Ovary (tissue), 10 donors: ENCODE data around the gene MORC4. TPM values are rescaled to one million over a fixed set of nuclear protein-coding genes. Genes with fewer than 3 reads are reported as not detected.

Experiments used
- DNase-seq, 5 donors: peaks; one replicate each; pipeline ENCODE4 v3.0.0-alpha.2; 2019 to 2020
- H3K27ac ChIP-seq, 2 donors: fragments of 200-600 bp; one replicate each; pipeline versions ENCODE4 v1.5.1 to v1.8.0; 2019 to 2022
- H3K27me3 ChIP-seq: fragments of 200-600 bp; one replicate; pipeline ENCODE4 v1.8.0; 2022
- H3K36me3 ChIP-seq: fragments of 200-600 bp; sonication (generic); one replicate; pipeline ENCODE4 v1.5.1; 2019
- H3K4me1 ChIP-seq: one replicate; pipeline ENCODE4 v1.8.1; 2013; ENCODE audit warnings: mild to moderate bottlenecking, moderate library complexity; ENCODE audit not compliant: insufficient read depth
- H3K4me3 ChIP-seq: fragments of 200-600 bp; sonication (generic); one replicate; pipeline ENCODE4 v1.5.1; 2017
- H3K9me3 ChIP-seq, 2 donors: fragments of 200-600 bp in 1 of 2; sonication (generic) in 1 of 2; one replicate each; pipeline versions ENCODE4 v1.5.1 to v1.8.1; 2013 to 2019; ENCODE audit warnings: mild to moderate bottlenecking in 1 of 2, moderate library complexity in 1 of 2
- EP300 ChIP-seq: sonication (generic); formaldehyde crosslinking; IDR thresholded peaks from one replicate; pipeline ENCODE4 v1.6.1; 2017; ENCODE audit warnings: antibody characterized with exemption
- POLR2A ChIP-seq: fragments of 450-650 bp; IDR thresholded peaks from one replicate; pipeline ENCODE4 v1.6.1; 2017; ENCODE audit warnings: antibody characterized with exemption, mild to moderate bottlenecking, moderate library complexity
- WGBS, 3 donors: extraction: QIAGEN DNeasy Blood & Tissue Kit in 1 of 3; methylation state at CpG; one replicate each; pipeline versions ENCODE4 v1.1.5 to v1.1.7; 2013 to 2017; 5-methylcytosine and 5-hydroxymethylcytosine counted together
- intact Hi-C, 4 donors: fragments of 100-400 bp; cut with DNase I; formaldehyde crosslinking; loops; one replicate each; pipeline versions ENCODE4 v1.11.0 to v1.15.1; 2022 to 2023
- long read RNA-seq, 3 donors: library from polyadenylated mRNA in 2 of 3; unstranded in 2 of 3; transcript quantifications; one replicate each; pipeline ENCODE4 v2.0.0 and lab custom pipeline, GENCODE V29; 2021 to 2026
- polyA plus RNA-seq, 2 donors: library from polyadenylated mRNA; stranded (reverse); fragments of 200-250 nt in 1 of 2; fragments of 350-450 nt in 1 of 2; fragmentation: Illumina TruSeq in 1 of 2; extraction: RNeasy Lipid Tissue Mini Kit (QIAGEN cat#74804) in 1 of 2; gene quantifications; one replicate each; pipeline ENCODE4 v1.2.3, GENCODE V29; 2013 to 2014
- total RNA-seq, 7 donors: library from RNA; depleted of rRNA in 2 of 7; stranded (reverse); fragments of >200 nt in 2 of 7; fragmentation: NEBNext Ultra II Directional in 3 of 7; extraction: Animal tissue kit (Norgen Biotek cat#: 25700) in 3 of 7; gene quantifications; one replicate each; pipeline versions ENCODE4 v1.1.0 to v1.2.4, GENCODE V29; 2016 to 2023
- TF ChIP-seq, protein P1 (sequence below), 3 donors: fragments of 450-650 bp in 2 of 3; fragments of 200-600 bp in 1 of 3; IDR thresholded peaks; one replicate each; pipeline versions ENCODE4 v1.5.1 to v1.8.0; 2016 to 2022; ENCODE audit warnings: antibody characterized with exemption in 3 of 3, mild to moderate bottlenecking in 1 of 3
- donor health status: DM: no; HTN: no; CAD: no; lungs with moderate emphysema.
- donor health status: DM: no; HTN: no; CAD: no.
- donor health status: Bipolar disorder and iron deficiency.
- donor health status: DM: yes; HTN: yes; CAD: no.
- donor health status: DM: no; HTN: no; CAD: no.
- donor health status: DM: yes; HTN: yes; CAD: no.

The MORC4 gene
- 10 to 100 TPM; 15.4 to 26.4 (median 19.4) TPM for total RNA-seq
- 10 to 100 TPM in 1 of 2 donors, 1 to 10 TPM in 1; 9.6 to 25.9 TPM for polyA plus RNA-seq
- long read RNA-seq, donor 1, partial matches to known transcripts, result 4 of 6 reads
- long read RNA-seq, donor 1, other reads (novel, unspliced or antisense), result 2 of 6 reads
- long read RNA-seq, donor 2, partial matches to known transcripts, result 0 of 5 reads
- long read RNA-seq, donor 2, other reads (novel, unspliced or antisense), result 0 of 5 reads
- long read RNA-seq, donor 3, transcript MORC4-201 (17 exons, 2,940 nt), result major isoform, 14 of 52 reads
- long read RNA-seq, donor 3, transcript MORC4-202 (17 exons, 3,834 nt), result minor isoform, 12 of 52 reads
- long read RNA-seq, donor 3, partial matches to known transcripts, result 5 of 52 reads
- long read RNA-seq, donor 3, other reads (novel, unspliced or antisense), result 21 of 52 reads

DNA sequence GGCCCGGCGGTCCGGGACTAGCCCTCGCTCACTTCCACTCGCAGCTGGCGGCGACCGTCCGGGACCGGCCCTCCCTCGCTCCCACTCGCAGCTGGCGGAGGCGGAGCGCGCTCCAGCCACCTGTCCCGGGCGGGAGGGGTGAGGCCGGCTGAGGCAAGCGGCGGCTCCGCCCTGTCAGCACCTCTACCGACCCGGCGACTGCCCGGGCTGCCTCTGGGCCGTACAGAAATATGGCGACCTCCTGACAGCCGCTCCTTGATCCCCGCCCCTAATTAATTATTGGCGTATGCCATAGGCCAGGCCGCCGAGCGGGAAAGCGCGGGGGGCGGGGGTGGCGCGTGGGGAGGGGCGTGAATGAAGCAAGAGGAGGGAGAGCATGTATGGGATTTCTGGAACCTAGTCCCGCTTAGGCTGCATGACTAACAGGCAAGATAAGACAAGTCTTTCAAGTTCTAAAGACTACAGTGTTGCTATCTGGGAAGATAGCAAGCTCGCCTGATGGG, at the start of gene MORC4:
Gene MORC4, minus strand, starts transcription at position 200 of the 503 bp plus-strand sequence. CDS start 243 bp downstream, outside the sequence.
- intact Hi-C loops, result no loop called here
- Histone ChIP-seq H3K9me3 (no peaks in the 10 kb centered on the region), H3K27me3 (no peaks in the 10 kb centered on the region), H3K4me1 (no peaks in the 10 kb centered on the region), H3K4me3 (peak within 1 kb of the TSS; percentile 59), H3K36me3 (no peaks in the 10 kb centered on the region), H3K27ac (peak within 1 kb of the TSS; percentile 35 to 69)
- TF ChIP-seq POLR2A, result peak; percentile 19
- TF ChIP-seq, protein P1, sequence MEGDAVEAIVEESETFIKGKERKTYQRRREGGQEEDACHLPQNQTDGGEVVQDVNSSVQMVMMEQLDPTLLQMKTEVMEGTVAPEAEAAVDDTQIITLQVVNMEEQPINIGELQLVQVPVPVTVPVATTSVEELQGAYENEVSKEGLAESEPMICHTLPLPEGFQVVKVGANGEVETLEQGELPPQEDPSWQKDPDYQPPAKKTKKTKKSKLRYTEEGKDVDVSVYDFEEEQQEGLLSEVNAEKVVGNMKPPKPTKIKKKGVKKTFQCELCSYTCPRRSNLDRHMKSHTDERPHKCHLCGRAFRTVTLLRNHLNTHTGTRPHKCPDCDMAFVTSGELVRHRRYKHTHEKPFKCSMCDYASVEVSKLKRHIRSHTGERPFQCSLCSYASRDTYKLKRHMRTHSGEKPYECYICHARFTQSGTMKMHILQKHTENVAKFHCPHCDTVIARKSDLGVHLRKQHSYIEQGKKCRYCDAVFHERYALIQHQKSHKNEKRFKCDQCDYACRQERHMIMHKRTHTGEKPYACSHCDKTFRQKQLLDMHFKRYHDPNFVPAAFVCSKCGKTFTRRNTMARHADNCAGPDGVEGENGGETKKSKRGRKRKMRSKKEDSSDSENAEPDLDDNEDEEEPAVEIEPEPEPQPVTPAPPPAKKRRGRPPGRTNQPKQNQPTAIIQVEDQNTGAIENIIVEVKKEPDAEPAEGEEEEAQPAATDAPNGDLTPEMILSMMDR (IDR thresholded peaks at IDR 0.05), result no peak
- TF ChIP-seq EP300, result no peak
- DNase-seq, result peak; percentile 77 to 85 (median 80)
- 25 to 36% (median 32%) methylated on average over 20 to 42 of the region's 42 CpGs for WGBS, 3 donors

DNA sequence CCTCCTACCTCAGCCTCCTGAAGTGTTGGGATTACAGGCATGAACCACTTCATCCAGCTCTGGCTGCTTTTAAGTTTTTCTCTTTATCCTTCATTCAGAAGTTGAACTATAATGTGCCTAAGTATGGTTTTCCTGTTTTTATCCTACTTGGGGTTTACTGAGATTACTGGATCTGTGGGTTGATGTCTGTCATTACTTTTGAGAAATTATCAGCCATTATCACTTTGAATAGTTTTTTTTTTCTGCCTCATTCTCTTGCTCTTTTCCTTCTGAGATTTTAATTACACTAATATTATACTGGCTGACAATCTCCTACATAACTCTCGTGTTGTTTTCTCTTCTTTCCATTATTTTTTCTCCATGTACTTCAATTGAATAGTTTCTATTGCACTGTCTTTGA, 47.6 kb upstream of the MORC4 start:
- Histone ChIP-seq H3K9me3 (no peaks in the 10 kb centered on the region), H3K27me3 (no peaks in the 10 kb centered on the region), H3K4me3 (no peak overlapping the region), H3K27ac (no peak overlapping the region), H3K4me1 (no peaks in the 10 kb centered on the region), H3K36me3 (no peaks in the 10 kb centered on the region)
- TF ChIP-seq POLR2A (no peak), EP300 (no peak)
- TF ChIP-seq, protein P1 (IDR thresholded peaks at IDR 0.05), result no peak
- intact Hi-C loops, result no loop called here
- 34 to 48% (median 40%) methylated on average over 1 of the region's 1 CpG for WGBS, 3 donors
- no peak for DNase-seq

DNA sequence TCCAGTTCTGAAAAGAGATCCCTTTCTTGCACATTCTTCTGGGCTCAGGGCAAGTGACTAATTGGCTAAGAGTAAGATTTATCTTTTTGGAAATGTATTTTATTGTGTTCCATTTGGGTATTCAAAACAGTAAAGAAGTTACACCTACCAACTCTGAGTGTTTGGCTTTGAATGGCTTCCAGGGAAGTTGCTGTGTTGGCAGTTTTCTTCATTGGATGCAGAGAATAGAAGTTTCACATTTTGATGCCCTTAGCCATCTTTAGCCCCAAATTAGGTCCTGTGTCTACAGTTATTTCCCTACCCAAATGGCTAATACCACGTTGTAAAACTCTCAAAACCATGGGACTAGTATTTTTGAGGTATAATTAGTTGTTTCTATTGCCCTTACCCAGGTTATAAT, 29.7 kb upstream of the MORC4 start:
- Histone ChIP-seq H3K4me1 (no peaks in the 10 kb centered on the region), H3K4me3 (no peak overlapping the region), H3K36me3 (no peaks in the 10 kb centered on the region), H3K27ac (no peak overlapping the region), H3K27me3 (no peaks in the 10 kb centered on the region), H3K9me3 (no peaks in the 10 kb centered on the region)
- no peak for DNase-seq
- whole genome bisulfite sequencing, 3 donors, result 38 to 47% (median 42%) methylated on average over 1 of the region's 1 CpG
- TF ChIP-seq EP300, result no peak
- TF ChIP-seq POLR2A, result no peak
- TF ChIP-seq, protein P1 (IDR thresholded peaks at IDR 0.05), result no peak
- intact Hi-C loops, result no loop called here

DNA sequence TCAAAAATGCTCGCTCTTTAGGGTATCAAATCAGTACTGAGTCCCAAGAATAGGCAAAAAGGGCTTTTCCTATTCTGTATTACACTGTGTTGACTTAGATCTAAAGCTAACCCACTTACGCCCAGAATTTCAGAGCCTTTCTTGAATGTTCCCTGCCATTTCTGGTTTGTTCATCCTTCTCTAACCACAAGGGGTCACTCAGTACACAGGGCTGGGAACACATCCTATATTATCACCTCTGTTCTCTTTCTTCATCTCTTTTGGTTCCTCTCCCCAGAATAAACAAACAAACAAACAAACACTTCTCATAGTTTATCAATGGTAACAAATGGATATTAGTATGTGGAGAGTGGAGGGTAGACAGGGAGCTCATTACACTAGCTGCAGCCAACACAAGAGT, 25.5 kb upstream of the MORC4 start:
- no peak overlapping the region for H3K4me3 ChIP-seq
- H3K9me3 ChIP-seq, result no peaks in the 10 kb centered on the region
- H3K4me1 ChIP-seq, result no peaks in the 10 kb centered on the region
- WGBS, 3 donors, result 18 to 30% (median 25%) methylated on average over 2 of the region's 2 CpGs
- no peaks in the 10 kb centered on the region for H3K36me3 ChIP-seq
- no peaks in the 10 kb centered on the region for H3K27me3 ChIP-seq
- intact Hi-C loops, result no loop called here
- DNase-seq, result no peak
- TF ChIP-seq POLR2A, result no peak
- TF ChIP-seq, protein P1 (IDR thresholded peaks at IDR 0.05), result peak in 1 of 3 donors; percentile 38
- H3K27ac ChIP-seq, result no peak overlapping the region
